Dendritic cell treated with granulocyte-macrophage colony-stimulating factor and Interleukin-4, amounts not matched to agents 40 ng/mL and 50 ng/mL, for 4 days (primary cell): ENCODE results near the gene ZNF776.
"Not testable (repeated sequence)": the region's sequence is repeated elsewhere in the genome, so short reads cannot be mapped to it uniquely, and the experiment has no call there.

Source experiments
- H3K27ac Mint-ChIP-seq: one replicate; pipeline ENCODE4 v1.8.0; 2022; ENCODE audit warnings: mild to moderate bottlenecking, mixed read lengths
- H3K27me3 Mint-ChIP-seq: one replicate; pipeline ENCODE4 v1.8.0; 2022; ENCODE audit warnings: mild to moderate bottlenecking, mixed read lengths
- H3K36me3 Mint-ChIP-seq: one replicate; pipeline ENCODE4 v1.8.0; 2022; ENCODE audit warnings: low read depth, mixed read lengths
- H3K4me1 Mint-ChIP-seq: one replicate; pipeline ENCODE4 v1.8.0; 2022; ENCODE audit warnings: low read depth, mixed read lengths
- H3K4me3 Mint-ChIP-seq: one replicate; pipeline ENCODE4 v1.8.0; 2022; ENCODE audit warnings: mild to moderate bottlenecking, moderate library complexity, mixed read lengths
- H3K9me3 Mint-ChIP-seq: one replicate; pipeline ENCODE4 v1.8.0; 2022; ENCODE audit warnings: mixed read lengths
- intact Hi-C: fragments of 100-400 bp; cut with micrococcal nuclease; formaldehyde crosslinking; loops from one replicate; pipeline ENCODE4 v1.15.0; 2022

Gene ZNF776

DNA sequence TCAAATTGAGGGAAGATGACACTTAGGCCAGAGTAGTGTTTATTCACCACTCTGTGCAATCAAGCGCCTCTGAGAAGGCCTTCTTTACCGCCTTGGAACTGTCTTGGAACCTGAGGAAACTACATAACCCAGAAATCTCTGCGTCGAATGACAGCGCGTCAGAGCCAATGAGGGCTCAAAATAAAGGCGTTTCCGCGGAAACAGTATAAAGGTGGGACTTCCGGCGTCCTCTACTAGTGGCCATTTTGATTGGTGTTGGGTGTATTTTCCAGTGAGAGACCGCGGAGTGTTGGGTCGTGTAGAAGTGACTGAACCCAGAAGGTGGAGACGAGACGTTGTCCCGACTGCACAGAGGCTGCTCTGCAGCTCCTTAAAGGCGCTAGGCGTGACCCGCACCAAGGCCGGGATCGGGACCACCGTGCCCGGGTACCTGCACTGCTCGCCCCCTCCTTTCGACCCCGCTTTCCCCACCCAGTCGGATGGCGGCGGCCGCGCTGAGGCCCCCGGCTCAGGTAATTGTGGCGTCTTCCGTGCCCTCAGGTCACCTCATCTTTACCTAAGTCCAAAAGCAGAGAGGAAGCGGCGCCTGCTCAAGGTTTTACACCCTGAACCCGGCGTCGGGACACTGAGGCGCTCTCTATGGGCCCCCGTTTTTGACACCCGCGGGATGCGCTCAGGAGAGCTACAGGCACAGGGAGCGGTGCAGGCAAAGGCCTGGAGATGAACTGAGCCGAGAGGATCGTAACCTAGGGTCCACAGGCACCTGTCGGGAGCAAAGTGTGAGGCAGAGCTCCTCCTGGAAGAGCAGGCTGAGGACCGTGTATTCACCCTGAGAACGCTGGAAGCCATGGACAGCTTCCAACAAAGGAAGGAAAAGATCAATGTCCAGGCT lies at the start of gene ZNF776:
Gene ZNF776, plus strand, starts transcription at position 236 of the 892 bp plus-strand sequence. Its CDS starts 244 bp downstream, at position 480.
- Mint-ChIP-seq H3K27ac (peak within 1 kb of the TSS; percentile 96), H3K36me3 (peaks cover 53% of the 10 kb centered on the region), H3K9me3 (peaks cover 42% of the 10 kb centered on the region), H3K27me3 (peaks cover 3% of the 10 kb centered on the region), H3K4me3 (peak within 1 kb of the TSS; percentile 97), H3K4me1 (peaks cover 13% of the 10 kb centered on the region)
- intact Hi-C loops = loop anchor here (1.0 kb wide), 1 partner anchor 22 kb away; the partner anchor contains the start of gene ZNF586

GRCh38 chr19:57701625-57702024 lies 45.0 kb upstream of the ZNF776 start:
- Mint-ChIP-seq H3K27me3 (no peaks in the 10 kb centered on the region), H3K9me3 (peaks cover 90% of the 10 kb centered on the region), H3K27ac (no peak overlapping the region), H3K4me3 (no peak overlapping the region), H3K36me3 (peaks cover 54% of the 10 kb centered on the region), H3K4me1 (no peaks in the 10 kb centered on the region)
- intact Hi-C loops = no loop called here

DNA sequence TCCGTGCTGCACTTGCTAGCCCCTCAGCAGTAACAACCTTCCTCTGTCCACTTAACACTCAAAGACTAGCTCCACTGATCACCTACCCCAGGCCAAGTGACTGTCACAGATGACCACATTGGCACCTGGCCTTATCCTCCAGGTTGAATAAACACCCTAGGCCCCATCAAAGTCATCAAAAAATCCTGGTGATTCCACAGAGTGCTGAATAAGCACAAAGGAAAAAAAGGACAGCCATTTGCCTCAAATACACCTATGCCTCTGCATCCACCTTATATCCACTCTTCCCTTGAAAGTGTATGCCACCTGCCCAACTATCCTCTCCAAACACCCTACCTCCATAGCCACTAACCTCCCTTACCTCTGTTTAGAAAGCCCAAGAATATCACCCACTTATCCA lies 40.3 kb upstream of the ZNF776 start:
- H3K9me3 Mint-ChIP-seq = peaks cover 77% of the 10 kb centered on the region
- H3K4me1 Mint-ChIP-seq = peaks cover 14% of the 10 kb centered on the region
- H3K27me3 Mint-ChIP-seq = peaks cover 21% of the 10 kb centered on the region
- intact Hi-C loops = no loop called here
- H3K4me3 Mint-ChIP-seq = no peak overlapping the region
- no peak overlapping the region for H3K27ac Mint-ChIP-seq
- H3K36me3 Mint-ChIP-seq = peaks cover 49% of the 10 kb centered on the region

GRCh38 chr19:57708641-57709361 lies 37.8 kb upstream of the ZNF776 start, which contains the start of gene ZNF154:
Gene ZNF154, minus strand, starts transcription at chr19:57709204. Its CDS starts 233 bp downstream, at chr19:57708971.
- intact Hi-C loops = no loop called here
- H3K36me3 Mint-ChIP-seq = peaks cover 28% of the 10 kb centered on the region
- H3K4me1 Mint-ChIP-seq = peaks cover 14% of the 10 kb centered on the region
- H3K4me3 Mint-ChIP-seq = peak within 1 kb of the TSS; percentile 68
- peak within 1 kb of the TSS; percentile 52 for H3K27ac Mint-ChIP-seq
- peaks cover 68% of the 10 kb centered on the region for H3K9me3 Mint-ChIP-seq
- peaks cover 21% of the 10 kb centered on the region for H3K27me3 Mint-ChIP-seq

DNA sequence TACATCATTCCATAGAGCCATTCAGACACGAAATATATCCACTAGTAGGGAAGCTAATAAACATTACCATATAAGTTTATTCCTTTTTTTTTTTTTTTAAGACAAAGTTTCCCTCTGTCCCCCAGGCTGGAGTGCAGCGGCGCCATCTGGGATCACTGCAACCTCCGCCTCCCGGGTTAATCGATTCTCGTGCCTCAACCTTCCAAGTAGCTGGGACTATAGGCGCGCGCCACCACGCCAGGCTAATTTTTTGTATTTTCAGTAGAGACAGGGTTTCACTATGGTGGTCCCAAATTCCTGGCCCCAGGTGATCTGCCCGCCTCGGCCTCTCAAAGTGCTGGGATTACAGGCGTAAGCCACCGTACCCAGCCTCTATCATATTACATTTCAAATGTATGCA lies 37.0 kb upstream of the ZNF776 start:
- Mint-ChIP-seq H3K4me3 (no peak overlapping the region), H3K27ac (no peak overlapping the region), H3K36me3 (peaks cover 27% of the 10 kb centered on the region), H3K9me3 (peaks cover 68% of the 10 kb centered on the region), H3K27me3 (peaks cover 21% of the 10 kb centered on the region), H3K4me1 (peaks cover 14% of the 10 kb centered on the region)
- intact Hi-C loops = no loop called here

- intact Hi-C loops = no loop called here
- Mint-ChIP-seq H3K4me1 (peaks cover 14% of the 10 kb centered on the region), H3K27me3 (peaks cover 21% of the 10 kb centered on the region), H3K9me3 (peaks cover 68% of the 10 kb centered on the region), H3K4me3 (no peak overlapping the region), H3K36me3 (peaks cover 35% of the 10 kb centered on the region), H3K27ac (no peak overlapping the region)
Observed at GRCh38 chr19:57712222-57712621, 34.4 kb upstream of the ZNF776 start.

- no peak overlapping the region for H3K4me3 Mint-ChIP-seq
- H3K27ac Mint-ChIP-seq = no peak overlapping the region
- intact Hi-C loops = no loop called here
- H3K27me3 Mint-ChIP-seq = no peaks in the 10 kb centered on the region
- no peaks in the 10 kb centered on the region for H3K4me1 Mint-ChIP-seq
- H3K36me3 Mint-ChIP-seq = peaks cover 93% of the 10 kb centered on the region
- H3K9me3 Mint-ChIP-seq = peaks cover 96% of the 10 kb centered on the region
Observed at GRCh38 chr19:57719424-57719823, 27.2 kb upstream of the ZNF776 start.

- intact Hi-C loops = no loop called here
Observed at GRCh38 chr19:57719901-57720519, 26.6 kb upstream of the ZNF776 start.

DNA sequence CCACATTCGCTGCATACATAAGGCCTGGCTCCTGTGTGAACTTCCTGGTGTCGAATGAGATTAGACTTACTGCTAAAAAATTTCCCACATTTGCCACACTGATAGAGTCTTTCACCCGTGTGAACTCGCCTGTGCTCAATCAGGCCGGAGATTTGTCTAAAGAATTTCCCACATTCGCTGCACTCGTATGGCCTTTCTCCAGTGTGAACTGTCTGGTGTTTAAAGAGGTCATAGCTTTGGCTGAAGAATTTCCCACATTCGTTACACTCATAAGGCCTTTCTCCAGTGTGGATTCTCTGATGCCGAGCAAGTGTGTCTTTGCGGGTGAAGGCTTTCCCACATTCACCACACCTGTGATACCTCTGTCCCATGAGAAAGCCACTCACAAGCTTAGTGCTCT lies 25.7 kb upstream of the ZNF776 start:
- Mint-ChIP-seq H3K4me1 (no peaks in the 10 kb centered on the region), H3K4me3 (no peak overlapping the region), H3K36me3 (peaks cover 93% of the 10 kb centered on the region), H3K27ac (no peak overlapping the region), H3K9me3 (peaks cover 90% of the 10 kb centered on the region), H3K27me3 (no peaks in the 10 kb centered on the region)
- intact Hi-C loops = no loop called here

More at GRCh38 chr19:57719901-57720519, 26.6 kb upstream of the ZNF776 start:
- no peaks in the 10 kb centered on the region for H3K4me1 Mint-ChIP-seq
- H3K27ac Mint-ChIP-seq = no peak overlapping the region
- no peak overlapping the region for H3K4me3 Mint-ChIP-seq
- peaks cover 94% of the 10 kb centered on the region for H3K36me3 Mint-ChIP-seq
- peaks cover 96% of the 10 kb centered on the region for H3K9me3 Mint-ChIP-seq
- H3K27me3 Mint-ChIP-seq = no peaks in the 10 kb centered on the region

DNA sequence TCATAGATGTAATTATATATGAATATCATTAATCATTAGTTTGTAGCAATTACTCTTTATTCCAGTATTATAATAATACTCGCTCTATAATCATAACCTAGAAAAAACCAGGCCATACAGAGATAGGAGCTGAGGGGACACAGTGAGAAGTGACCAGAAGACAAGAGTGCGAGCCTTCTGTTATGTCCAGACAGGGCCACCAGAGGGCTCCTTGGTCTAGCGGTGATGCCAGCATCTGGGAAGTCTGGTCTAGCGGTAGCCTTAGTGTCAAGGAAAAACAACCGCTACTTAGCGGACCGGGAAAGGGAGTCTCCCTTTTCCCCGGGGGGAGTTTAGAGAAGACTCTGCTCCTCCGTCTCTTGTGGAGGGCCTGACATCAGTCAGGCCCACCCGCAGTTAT lies 8.3 kb upstream of the ZNF776 start:
- not testable (repeated sequence) for H3K27me3 Mint-ChIP-seq, H3K9me3 Mint-ChIP-seq, H3K36me3 Mint-ChIP-seq, H3K4me1 Mint-ChIP-seq, H3K4me3 Mint-ChIP-seq, H3K27ac Mint-ChIP-seq
- intact Hi-C loops = loop anchor here (1.0 to 5.0 kb wide), 2 partner anchors 165 to 419 kb away; no protein-coding TSS in a partner anchor

- H3K4me1 Mint-ChIP-seq, H3K36me3 Mint-ChIP-seq, H3K27ac Mint-ChIP-seq, H3K27me3 Mint-ChIP-seq, H3K4me3 Mint-ChIP-seq, H3K9me3 Mint-ChIP-seq: not testable (repeated sequence)
- intact Hi-C loops = loop anchor here (1.0 to 5.0 kb wide), 2 partner anchors 165 to 419 kb away; no protein-coding TSS in a partner anchor
Observed at GRCh38 chr19:57738770-57739169, 7.8 kb upstream of the ZNF776 start.

DNA sequence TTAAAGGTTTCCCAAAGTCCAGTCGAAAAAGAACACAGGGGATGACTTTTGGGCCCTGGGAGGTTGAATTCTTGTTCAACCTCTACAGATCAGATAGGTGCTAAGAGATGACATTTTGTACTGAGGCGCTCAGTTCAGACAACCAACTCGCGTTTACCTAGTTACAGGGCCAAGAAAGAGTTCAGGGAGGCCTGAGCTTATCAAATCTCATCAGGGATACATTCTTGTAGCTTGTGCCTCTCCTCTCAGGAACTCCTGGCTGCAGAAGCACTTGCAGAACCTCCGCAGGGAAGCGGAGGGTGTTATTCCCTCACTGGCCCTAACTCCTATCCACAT lies 825 bp downstream of the ZNF776 start:
- H3K36me3 Mint-ChIP-seq = peaks cover 59% of the 10 kb centered on the region
- H3K4me1 Mint-ChIP-seq = peaks cover 13% of the 10 kb centered on the region
- H3K4me3 Mint-ChIP-seq = peak overlapping the region; percentile 97
- peak overlapping the region; percentile 96 for H3K27ac Mint-ChIP-seq
- intact Hi-C loops = no loop called here
- peaks cover 48% of the 10 kb centered on the region for H3K9me3 Mint-ChIP-seq
- H3K27me3 Mint-ChIP-seq = no peaks in the 10 kb centered on the region

DNA sequence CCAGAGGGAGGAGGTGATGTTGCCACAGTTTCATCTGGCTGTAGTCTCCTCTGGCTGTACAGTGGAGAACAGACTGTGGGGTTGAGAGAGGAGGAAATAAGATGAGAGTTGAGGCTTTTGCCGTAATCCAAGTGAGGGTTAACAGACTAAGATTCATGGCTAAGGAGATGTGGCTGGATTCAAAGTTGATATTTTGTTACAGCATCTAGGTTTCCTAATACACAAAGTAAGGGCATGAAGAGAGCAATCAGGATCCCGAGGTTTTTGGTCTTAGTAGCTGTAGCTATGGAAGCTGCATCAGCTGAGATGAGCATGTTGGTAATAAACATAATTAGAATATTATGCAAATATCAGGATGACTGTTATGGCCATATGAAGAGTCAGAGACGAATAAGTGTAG lies 1.4 kb downstream of the ZNF776 start:
- Mint-ChIP-seq H3K4me1 (peaks cover 13% of the 10 kb centered on the region), H3K36me3 (peaks cover 65% of the 10 kb centered on the region), H3K9me3 (peaks cover 54% of the 10 kb centered on the region), H3K4me3 (peak overlapping the region; percentile 97), H3K27ac (no peak overlapping the region), H3K27me3 (no peaks in the 10 kb centered on the region)
- intact Hi-C loops = no loop called here
